OCI-LY1 (cell line): Measurements from ENCODE around the gene CRYL1.

Experiments used
- H2AFZ ChIP-seq: fragments of 200-600 bp; sonication (generic), shearing (Covaris generic); 2 replicates; pipeline ENCODE4 v1.6.0; 2014; ENCODE audit warnings: antibody characterized with exemption, mild to moderate bottlenecking, low read length
- H3F3A ChIP-seq: fragments of 200-600 bp; sonication (generic), shearing (Covaris generic); 2 replicates; pipeline ENCODE4 v1.6.0; 2014; ENCODE audit warnings: mild to moderate bottlenecking, antibody characterized with exemption, low read length, moderate library complexity; ENCODE audit not compliant: insufficient read depth
- H3K27ac ChIP-seq: fragments of 200-600 bp; sonication (generic); 2 replicates; pipeline ENCODE4 v1.5.1; 2014; ENCODE audit warnings: low read length, mixed run types, mild to moderate bottlenecking, low read depth; ENCODE audit not compliant: poor library complexity, severe bottlenecking
- H3K27me3 ChIP-seq: fragments of 200-600 bp; sonication (generic); 2 replicates; pipeline ENCODE4 v1.6.0; 2014; ENCODE audit warnings: antibody characterized with exemption, mild to moderate bottlenecking, low read length, moderate library complexity; ENCODE audit not compliant: insufficient read depth
- H3K36me3 ChIP-seq: fragments of 200-600 bp; sonication (generic); 2 replicates; pipeline ENCODE4 v1.6.1; 2014; ENCODE audit warnings: mild to moderate bottlenecking, antibody characterized with exemption, low read length, moderate library complexity, mixed read lengths; ENCODE audit not compliant: insufficient read depth
- H3K4me1 ChIP-seq: fragments of 200-600 bp; sonication (generic); 2 replicates; pipeline ENCODE4 v1.5.1; 2014; ENCODE audit warnings: mild to moderate bottlenecking, low read length, moderate library complexity; ENCODE audit not compliant: insufficient read depth, severe bottlenecking
- H3K4me2 ChIP-seq: fragments of 200-600 bp; sonication (generic), shearing (Covaris generic); 2 replicates; pipeline ENCODE4 v1.6.1; 2014; ENCODE audit warnings: low read length
- H3K4me3 ChIP-seq: fragments of 200-600 bp; sonication (generic); 2 replicates; pipeline ENCODE4 v1.5.1; 2014; ENCODE audit warnings: low read length, low read depth, mild to moderate bottlenecking, mixed read lengths; ENCODE audit not compliant: poor library complexity, severe bottlenecking
- H3K79me2 ChIP-seq: fragments of 200-600 bp; shearing (Covaris generic); 2 replicates; pipeline ENCODE4 v1.6.1; 2016; ENCODE audit warnings: mixed run types, low read length, mixed read lengths; ENCODE audit not compliant: insufficient read depth
- H3K9ac ChIP-seq: fragments of 200-600 bp; sonication (generic), shearing (Covaris generic); 2 replicates; pipeline ENCODE4 v1.6.1; 2014; ENCODE audit warnings: mild to moderate bottlenecking, low read length, mixed read lengths
- H3K9me2 ChIP-seq: fragments of 200-600 bp; sonication (generic), shearing (Covaris generic); 2 replicates; pipeline ENCODE4 v1.6.1; 2014; ENCODE audit warnings: low read depth, mild to moderate bottlenecking, low read length, mixed read lengths
- H3K9me3 ChIP-seq: fragments of 200-600 bp; shearing (Covaris generic); 2 replicates; pipeline ENCODE4 v1.6.1; 2014; ENCODE audit warnings: low read length, mixed read lengths
- H4K20me1 ChIP-seq: fragments of 200-600 bp; sonication (generic), shearing (Covaris generic); 2 replicates; pipeline ENCODE4 v1.6.0; 2016; ENCODE audit warnings: mild to moderate bottlenecking, low read length; ENCODE audit not compliant: insufficient read depth
- CTCF ChIP-seq: fragments of 200-600 bp; sonication (generic), shearing (Covaris generic); IDR thresholded peaks from 2 replicates; pipeline ENCODE4 v1.5.1; 2017; ENCODE audit warnings: mild to moderate bottlenecking, antibody characterized with exemption, low read length, moderate library complexity, mixed read lengths
- EZH2 ChIP-seq: fragments of 200-600 bp; sonication (generic), shearing (Covaris generic); IDR thresholded peaks from 2 replicates; pipeline ENCODE4 v1.8.0; 2017; ENCODE audit warnings: borderline replicate concordance, mixed run types, mild to moderate bottlenecking, antibody characterized with exemption, low read length, moderate library complexity, mixed read lengths

CRYL1 gene

GRCh38 chr13:20389696-20390525, 135.7 kb downstream of the CRYL1 start:
- H3K9me2 ChIP-seq, result no peaks in the 10 kb centered on the region
- TF ChIP-seq CTCF, result no peak
- TF ChIP-seq EZH2, result no peak
- H3K4me1 ChIP-seq, result no peaks in the 10 kb centered on the region
- H3K4me2 ChIP-seq, result no peak overlapping the region
- H3F3A ChIP-seq, result no peaks in the 10 kb centered on the region
- no peaks in the 10 kb centered on the region for H3K9me3 ChIP-seq
- H4K20me1 ChIP-seq, result no peaks in the 10 kb centered on the region
- H3K27me3 ChIP-seq, result no peaks in the 10 kb centered on the region
- no peak overlapping the region for H3K9ac ChIP-seq
- H2AFZ ChIP-seq, result no peak overlapping the region
- no peak overlapping the region for H3K4me3 ChIP-seq
- no peak overlapping the region for H3K27ac ChIP-seq
- no peaks in the 10 kb centered on the region for H3K79me2 ChIP-seq
- H3K36me3 ChIP-seq, result no peaks in the 10 kb centered on the region

GRCh38 chr13:20388184-20388583, 137.5 kb downstream of the CRYL1 start:
- Histone ChIP-seq H3K9me2 (no peaks in the 10 kb centered on the region), H3K9ac (no peak overlapping the region), H4K20me1 (no peaks in the 10 kb centered on the region), H3F3A (no peaks in the 10 kb centered on the region), H3K79me2 (no peaks in the 10 kb centered on the region), H3K27me3 (no peaks in the 10 kb centered on the region), H3K4me2 (no peak overlapping the region), H3K36me3 (no peaks in the 10 kb centered on the region), H3K4me1 (no peaks in the 10 kb centered on the region), H3K9me3 (no peaks in the 10 kb centered on the region), H3K27ac (no peak overlapping the region), H2AFZ (no peak overlapping the region), H3K4me3 (no peak overlapping the region)
- TF ChIP-seq CTCF, result no peak
- TF ChIP-seq EZH2, result no peak

- Histone ChIP-seq H3K9me3 (no peaks in the 10 kb centered on the region), H2AFZ (no peak overlapping the region), H3K27ac (no peak overlapping the region), H3K4me3 (no peak overlapping the region), H3K79me2 (no peaks in the 10 kb centered on the region), H4K20me1 (no peaks in the 10 kb centered on the region), H3K27me3 (no peaks in the 10 kb centered on the region), H3K4me2 (no peak overlapping the region), H3K9ac (no peak overlapping the region), H3F3A (no peaks in the 10 kb centered on the region), H3K4me1 (no peaks in the 10 kb centered on the region), H3K36me3 (no peaks in the 10 kb centered on the region), H3K9me2 (no peaks in the 10 kb centered on the region)
- no peak for TF ChIP-seq EZH2
- TF ChIP-seq CTCF, result no peak
Measured at GRCh38 chr13:20387441-20387971, 138.2 kb downstream of the CRYL1 start.
